Epithelial cell of esophagus (primary cell): Measurements from ENCODE around the gene NAV1.

Source experiments
- DNase-seq: peaks from one replicate; pipeline ENCODE4 v3.0.0; 2010; ENCODE audit warnings: low read depth
- H3K4me3 ChIP-seq: 2 replicates; pipeline ENCODE4 v1.5.1; 2011; ENCODE audit warnings: mild to moderate bottlenecking, low read length, control low read depth
- CTCF ChIP-seq: IDR thresholded peaks from 2 replicates; pipeline ENCODE4 v1.5.1; 2011; ENCODE audit warnings: low read depth, mild to moderate bottlenecking, low read length, control low read depth, inconsistent platforms; ENCODE audit not compliant: insufficient read depth; ENCODE audit errors: missing control alignments

The NAV1 gene

DNA sequence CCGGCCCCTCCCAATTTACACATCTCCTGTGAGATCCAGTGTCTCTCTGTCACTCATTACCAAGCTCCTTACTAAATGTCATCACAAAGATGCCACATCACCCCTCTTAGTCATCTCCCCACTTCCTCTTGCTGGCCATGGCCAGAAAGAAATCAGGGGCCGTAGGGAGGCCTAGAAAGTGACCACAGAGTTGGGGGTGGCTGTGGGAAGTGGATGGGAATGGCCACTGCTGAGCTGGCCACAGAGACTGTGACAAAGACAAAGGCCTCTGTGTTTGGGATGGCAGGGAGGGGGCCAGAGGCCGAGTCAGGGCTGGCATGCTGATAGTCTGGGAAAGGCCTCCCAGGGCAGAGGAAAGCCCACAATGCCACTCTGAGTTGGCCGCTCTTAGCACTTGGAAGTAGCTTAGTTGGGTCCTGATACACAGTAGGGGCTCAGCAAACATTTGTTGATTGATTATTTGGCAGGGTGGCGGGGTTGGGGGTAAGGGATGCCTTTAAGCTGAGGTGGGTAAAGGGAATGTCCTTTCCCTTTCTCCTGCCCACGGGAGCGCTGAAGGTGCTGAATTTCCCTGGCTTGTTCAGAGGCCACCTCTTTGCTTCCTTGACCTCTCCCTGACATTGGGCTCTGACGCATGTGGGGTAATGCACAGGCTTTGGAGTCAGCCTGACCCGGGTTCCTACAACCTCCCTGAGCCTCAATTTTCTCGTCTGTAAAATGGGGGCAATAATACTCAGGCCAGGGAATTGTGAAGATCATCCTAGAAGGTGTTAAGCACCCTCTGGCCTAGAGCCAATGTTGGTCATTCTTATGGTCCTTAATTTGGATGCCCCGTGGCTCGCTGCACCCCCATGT, 13.2 kb downstream of the NAV1 start:
- DNase-seq: no peak
- TF ChIP-seq CTCF: no peak
- no peak overlapping the region for H3K4me3 ChIP-seq

DNA sequence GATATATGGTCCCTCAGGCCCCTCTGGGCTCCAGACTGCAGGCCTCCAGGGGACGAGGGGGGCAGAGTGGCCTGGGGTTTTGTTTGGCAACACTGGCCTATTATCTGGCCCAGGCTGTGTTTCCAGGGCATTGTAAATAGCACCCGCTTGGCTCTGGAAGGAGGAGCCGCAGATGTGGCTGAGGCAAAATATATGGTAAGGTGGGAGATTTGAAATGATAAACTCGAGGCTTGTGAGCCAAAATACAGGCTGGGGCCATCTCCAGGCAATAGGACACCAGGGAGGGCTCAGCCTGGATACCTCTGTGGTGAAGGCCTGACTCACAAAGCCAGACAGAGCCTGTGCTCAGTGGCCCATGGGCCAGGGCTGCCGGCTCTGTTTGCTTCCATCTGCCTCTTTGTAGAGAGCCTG, 14.0 kb downstream of the NAV1 start:
- DNase-seq: no peak
- TF ChIP-seq CTCF: no peak
- no peak overlapping the region for H3K4me3 ChIP-seq

GRCh38 chr1:201553496-201554189, 14.7 kb downstream of the NAV1 start:
- H3K4me3 ChIP-seq: no peak overlapping the region
- TF ChIP-seq CTCF: no peak
- DNase-seq: no peak

GRCh38 chr1:201554190-201554600, 15.3 kb downstream of the NAV1 start:
- TF ChIP-seq CTCF: no peak
- DNase-seq: no peak
- H3K4me3 ChIP-seq: no peak overlapping the region

- DNase-seq: no peak
- H3K4me3 ChIP-seq: no peak overlapping the region
- TF ChIP-seq CTCF: no peak
Measured at GRCh38 chr1:201554789-201555592, 16.1 kb downstream of the NAV1 start.

- no peak for DNase-seq
- TF ChIP-seq CTCF: no peak
- no peak overlapping the region for H3K4me3 ChIP-seq
Measured at GRCh38 chr1:201555593-201555945, 16.6 kb downstream of the NAV1 start.
